Measurements from ENCODE around the gene ANKS1A. TPM values are rescaled to one million over a fixed set of nuclear protein-coding genes. Genes with fewer than 3 reads are reported as not detected.

The ANKS1A gene
- total RNA-seq, 4 donors from 2014 or later, result 5.3 to 8.6 (median 7.0) TPM

DNA sequence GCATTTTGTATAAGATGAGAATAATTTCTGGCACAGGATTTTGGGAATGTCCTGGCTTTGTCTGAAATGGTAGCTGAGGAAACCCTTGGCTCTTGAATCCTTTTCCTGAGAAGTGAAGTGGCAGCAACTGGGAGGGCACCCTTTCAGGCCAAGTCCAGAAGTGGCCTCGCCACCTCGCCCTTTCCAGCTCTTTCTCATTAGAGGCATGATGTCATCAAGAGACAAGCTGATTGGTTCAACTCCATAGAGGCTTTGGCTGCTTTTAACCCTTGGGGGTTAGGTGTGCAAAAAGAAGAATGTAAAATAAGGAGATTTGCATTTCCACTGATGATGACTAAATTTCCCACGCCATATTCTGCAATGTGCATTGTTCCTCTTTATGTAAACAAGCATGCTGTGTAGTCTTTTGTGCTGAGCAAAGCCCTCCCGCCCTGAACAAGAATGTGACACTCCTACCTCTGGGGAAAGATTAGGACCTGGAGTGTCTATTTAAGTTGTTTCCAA, 135.5 kb downstream of the ANKS1A start:
- DNase-seq, result no peak
- H3K9me3 ChIP-seq, result no peaks in the 10 kb centered on the region
- peak overlapping the region; percentile 44 to 68 (median 57) for H3K27ac ChIP-seq
- H3K36me3 ChIP-seq, result no peaks in the 10 kb centered on the region
- in situ Hi-C loops (cut with MboI; ENCODE audit: low sequenced_read_pairs in 4 of 4) (no loop called here), intact Hi-C loops (cut with DNase I; ENCODE audit: low total_unique reads) (no loop called here)
- no peak for TF ChIP-seq POLR2A (IDR thresholded peaks at IDR 0.05)
- TF ChIP-seq, protein P1, sequence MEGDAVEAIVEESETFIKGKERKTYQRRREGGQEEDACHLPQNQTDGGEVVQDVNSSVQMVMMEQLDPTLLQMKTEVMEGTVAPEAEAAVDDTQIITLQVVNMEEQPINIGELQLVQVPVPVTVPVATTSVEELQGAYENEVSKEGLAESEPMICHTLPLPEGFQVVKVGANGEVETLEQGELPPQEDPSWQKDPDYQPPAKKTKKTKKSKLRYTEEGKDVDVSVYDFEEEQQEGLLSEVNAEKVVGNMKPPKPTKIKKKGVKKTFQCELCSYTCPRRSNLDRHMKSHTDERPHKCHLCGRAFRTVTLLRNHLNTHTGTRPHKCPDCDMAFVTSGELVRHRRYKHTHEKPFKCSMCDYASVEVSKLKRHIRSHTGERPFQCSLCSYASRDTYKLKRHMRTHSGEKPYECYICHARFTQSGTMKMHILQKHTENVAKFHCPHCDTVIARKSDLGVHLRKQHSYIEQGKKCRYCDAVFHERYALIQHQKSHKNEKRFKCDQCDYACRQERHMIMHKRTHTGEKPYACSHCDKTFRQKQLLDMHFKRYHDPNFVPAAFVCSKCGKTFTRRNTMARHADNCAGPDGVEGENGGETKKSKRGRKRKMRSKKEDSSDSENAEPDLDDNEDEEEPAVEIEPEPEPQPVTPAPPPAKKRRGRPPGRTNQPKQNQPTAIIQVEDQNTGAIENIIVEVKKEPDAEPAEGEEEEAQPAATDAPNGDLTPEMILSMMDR (IDR thresholded peaks at IDR 0.05 in 4 of 5, conservative IDR thresholded peaks at IDR 0.05 in 1 of 5), result no peak
- H3K4me3 ChIP-seq, result no peak overlapping the region
- ATAC-seq, result peak; percentile 61 to 76
- H3K4me1 ChIP-seq, result peaks cover 63 to 64% of the 10 kb centered on the region in 2 donors
- no peaks in the 10 kb centered on the region for H3K27me3 ChIP-seq

DNA sequence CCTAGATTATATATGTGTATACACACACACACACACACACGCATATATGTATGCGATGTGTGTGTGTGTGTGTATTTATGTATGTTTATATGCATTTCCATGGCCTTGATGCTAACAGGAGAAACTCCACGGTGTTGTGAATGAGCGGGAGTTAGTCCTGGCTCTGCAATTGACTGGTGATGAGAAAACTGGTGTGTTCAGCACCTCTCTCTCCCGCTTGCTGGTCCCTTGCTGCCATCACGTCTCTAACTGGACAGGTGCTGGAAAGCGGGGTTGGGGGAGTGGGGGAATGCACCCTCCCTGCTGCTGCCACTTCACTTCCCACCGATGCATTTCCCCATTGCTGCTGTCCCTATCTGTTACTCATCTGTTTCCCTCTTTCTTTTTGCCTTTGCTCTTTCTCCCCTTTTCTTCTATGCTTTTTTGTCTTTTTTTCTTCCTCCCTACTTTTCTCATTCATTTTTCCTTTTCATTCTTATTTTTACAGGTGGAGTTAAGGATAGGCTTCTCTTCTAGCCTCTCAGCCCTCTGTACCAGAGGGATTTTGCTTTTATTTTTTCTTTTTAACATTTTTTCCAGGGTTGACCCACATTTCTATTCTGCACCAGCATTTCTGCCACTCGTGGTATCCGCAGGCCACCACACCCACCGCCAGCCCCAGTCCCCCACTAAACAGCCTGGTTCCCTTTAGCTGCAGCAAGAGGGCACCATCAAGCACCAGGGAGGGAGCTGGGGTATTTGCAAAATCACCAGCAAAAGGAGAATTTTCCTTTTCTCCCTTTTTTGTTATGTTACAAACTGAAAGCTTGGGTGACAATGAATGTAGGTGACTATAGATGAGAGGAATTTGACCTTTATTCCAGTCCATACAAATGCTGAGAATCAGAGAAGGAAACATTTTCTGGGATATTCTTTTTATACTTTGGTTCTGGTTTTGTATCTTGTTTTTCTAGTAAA, 136.5 kb downstream of the ANKS1A start:
- ATAC-seq, result no peak
- intact Hi-C loops (cut with DNase I; ENCODE audit: low total_unique reads), result no loop called here
- H3K27ac ChIP-seq, result peak overlapping the region; percentile 44 to 68 (median 57)
- in situ Hi-C loops (cut with MboI; ENCODE audit: low sequenced_read_pairs in 4 of 4), result no loop called here
- no peak for DNase-seq
- no peaks in the 10 kb centered on the region for H3K27me3 ChIP-seq
- H3K4me3 ChIP-seq, result no peak overlapping the region
- H3K9me3 ChIP-seq, result no peaks in the 10 kb centered on the region
- TF ChIP-seq, protein P1 (IDR thresholded peaks at IDR 0.05 in 4 of 5, conservative IDR thresholded peaks at IDR 0.05 in 1 of 5), result peak in 1 of 5 experiments; percentile 10
- TF ChIP-seq POLR2A (IDR thresholded peaks at IDR 0.05), result no peak
- H3K4me1 ChIP-seq, result peaks cover 55 to 62% of the 10 kb centered on the region in 2 donors
- H3K36me3 ChIP-seq, result no peaks in the 10 kb centered on the region

GRCh38 chr6:35026434-35027222, 137.6 kb downstream of the ANKS1A start:
- H3K27ac ChIP-seq, result peak overlapping the region; percentile 28 to 68 (median 46)
- H3K4me1 ChIP-seq, result peaks cover 48 to 53% of the 10 kb centered on the region in 2 donors
- in situ Hi-C loops (cut with MboI; ENCODE audit: low sequenced_read_pairs in 4 of 4) (no loop called here), intact Hi-C loops (cut with DNase I; ENCODE audit: low total_unique reads) (no loop called here)
- H3K9me3 ChIP-seq, result no peaks in the 10 kb centered on the region
- no peaks in the 10 kb centered on the region for H3K36me3 ChIP-seq
- H3K4me3 ChIP-seq, result no peak overlapping the region
- TF ChIP-seq, protein P1 (IDR thresholded peaks at IDR 0.05 in 4 of 5, conservative IDR thresholded peaks at IDR 0.05 in 1 of 5), result no peak
- no peak for TF ChIP-seq POLR2A (IDR thresholded peaks at IDR 0.05)
- ATAC-seq (no peak), DNase-seq (no peak)
- no peaks in the 10 kb centered on the region for H3K27me3 ChIP-seq

DNA sequence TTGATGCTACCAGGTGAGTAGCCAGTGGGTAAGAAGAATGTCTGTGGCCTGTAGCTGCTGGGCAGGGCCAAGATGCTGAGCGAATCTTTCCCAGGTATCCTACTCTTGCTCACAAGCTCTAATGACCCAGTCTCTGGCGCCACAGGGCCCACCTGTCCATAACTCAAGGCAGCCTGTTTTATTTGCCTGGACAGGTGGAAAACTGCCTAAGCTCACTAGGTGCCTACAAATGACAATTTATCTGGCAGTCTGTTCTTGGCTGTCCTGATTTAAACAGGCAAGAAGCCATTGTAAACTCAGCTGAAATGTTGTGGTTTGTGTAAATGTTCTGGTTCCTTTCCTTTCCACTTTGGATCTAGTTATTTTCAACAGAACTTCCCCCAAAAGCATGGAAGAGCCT, 138.8 kb downstream of the ANKS1A start:
- intact Hi-C loops (cut with DNase I; ENCODE audit: low total_unique reads), result no loop called here
- H3K27me3 ChIP-seq, result no peaks in the 10 kb centered on the region
- no peak overlapping the region for H3K4me3 ChIP-seq
- ATAC-seq (no peak), DNase-seq (no peak)
- no peaks in the 10 kb centered on the region for H3K36me3 ChIP-seq
- peaks cover 43 to 51% of the 10 kb centered on the region in 2 donors for H3K4me1 ChIP-seq
- in situ Hi-C loops (cut with MboI; ENCODE audit: low sequenced_read_pairs in 4 of 4), result no loop called here
- no peaks in the 10 kb centered on the region for H3K9me3 ChIP-seq
- TF ChIP-seq, protein P1 (IDR thresholded peaks at IDR 0.05 in 4 of 5, conservative IDR thresholded peaks at IDR 0.05 in 1 of 5), result no peak
- TF ChIP-seq POLR2A (IDR thresholded peaks at IDR 0.05), result no peak
- peak overlapping the region in 3 of 4 donors; percentile 20 to 40 (median 32) for H3K27ac ChIP-seq
